T follicular helper cell (primary cell): ENCODE results near the gene SPOCK2.
"Not testable (repeated sequence)": the region's sequence is repeated elsewhere in the genome, so short reads cannot be mapped to it uniquely, and the experiment has no call there.

ENCODE experiments used
- DNase-seq: peaks from one replicate; pipeline ENCODE4 v3.0.0-alpha.2; 2020; ENCODE audit warnings: low read depth

The SPOCK2 gene

DNA sequence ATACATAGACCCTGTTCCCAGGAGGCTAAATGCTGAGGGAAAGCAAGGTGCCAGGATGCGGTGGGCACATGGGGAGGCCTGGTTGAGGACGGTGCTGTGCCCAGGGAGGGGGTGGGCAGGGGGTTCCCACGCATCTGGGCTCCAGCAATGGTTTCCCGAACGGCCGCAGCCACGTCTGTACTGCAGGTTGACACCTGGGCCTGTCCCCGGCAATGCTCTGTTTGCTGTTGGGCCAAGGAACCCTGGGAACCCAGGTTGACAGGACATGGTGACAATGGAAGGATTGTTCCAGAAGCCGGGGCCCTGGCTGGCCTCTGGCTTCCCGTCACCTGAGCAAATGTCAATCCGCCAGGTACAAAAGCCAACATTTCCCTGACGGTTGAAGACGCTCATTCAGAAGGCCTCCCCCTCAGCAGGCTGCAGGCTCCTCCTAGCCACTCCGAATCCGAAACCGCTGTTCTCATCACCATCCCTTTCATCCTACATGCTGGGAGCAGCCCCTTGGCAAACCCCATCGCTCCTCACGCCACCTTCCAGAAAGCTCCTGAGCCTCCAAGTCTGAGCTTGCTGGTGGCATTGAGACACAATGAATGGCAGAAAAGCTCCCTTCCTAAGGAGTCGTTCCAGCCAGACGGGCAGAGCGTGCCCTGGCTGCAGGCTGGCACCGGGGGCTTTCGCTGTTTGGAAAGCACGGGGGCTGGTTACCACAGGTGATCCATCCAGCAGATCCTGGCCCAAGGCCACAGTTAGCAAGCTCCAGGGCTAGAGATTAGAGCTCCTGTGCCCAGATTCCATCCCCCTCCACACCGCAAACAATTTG, 31.2 kb downstream of the SPOCK2 start:
- no peak for DNase-seq

DNA sequence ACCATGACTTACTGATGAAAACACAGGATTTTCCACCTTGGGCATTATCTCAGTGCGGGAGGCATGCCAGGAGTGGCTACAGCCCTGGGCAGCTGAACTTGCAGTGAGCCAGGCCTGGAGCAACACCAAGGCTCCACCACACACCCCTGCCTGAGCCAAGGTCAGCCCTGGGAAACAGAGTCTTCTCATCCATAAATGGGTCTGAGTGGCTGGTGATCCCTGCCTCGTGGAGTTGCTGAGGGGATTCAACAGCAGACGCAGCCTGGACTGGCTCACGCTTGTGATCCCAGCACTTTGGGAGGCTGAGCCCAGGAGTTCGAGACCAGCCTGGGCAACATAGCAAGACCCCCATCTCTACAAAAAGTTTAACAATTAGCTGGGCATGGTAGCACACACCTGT, 32.2 kb downstream of the SPOCK2 start:
- DNase-seq: no peak

DNA sequence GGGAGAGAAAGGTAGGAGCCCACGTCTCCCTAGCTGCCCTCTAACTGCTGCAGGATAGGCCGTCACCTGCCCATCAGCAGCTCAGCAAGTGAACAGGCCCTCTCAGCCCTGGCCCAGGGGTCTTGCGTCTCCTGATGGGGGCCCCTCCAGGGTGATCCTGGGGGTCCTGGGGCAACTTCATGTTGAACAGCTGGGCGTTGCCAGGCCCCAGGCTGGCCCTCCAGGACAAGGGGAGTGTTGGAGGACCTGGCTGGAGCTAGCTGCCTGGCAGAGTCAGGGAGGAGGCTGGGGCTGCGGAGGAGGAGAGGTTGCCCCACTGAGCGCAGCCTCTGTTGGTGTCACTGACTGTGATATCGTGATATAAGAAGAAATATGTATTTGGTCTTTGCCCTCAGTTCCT, 34.7 kb downstream of the SPOCK2 start:
- DNase-seq: no peak

DNA sequence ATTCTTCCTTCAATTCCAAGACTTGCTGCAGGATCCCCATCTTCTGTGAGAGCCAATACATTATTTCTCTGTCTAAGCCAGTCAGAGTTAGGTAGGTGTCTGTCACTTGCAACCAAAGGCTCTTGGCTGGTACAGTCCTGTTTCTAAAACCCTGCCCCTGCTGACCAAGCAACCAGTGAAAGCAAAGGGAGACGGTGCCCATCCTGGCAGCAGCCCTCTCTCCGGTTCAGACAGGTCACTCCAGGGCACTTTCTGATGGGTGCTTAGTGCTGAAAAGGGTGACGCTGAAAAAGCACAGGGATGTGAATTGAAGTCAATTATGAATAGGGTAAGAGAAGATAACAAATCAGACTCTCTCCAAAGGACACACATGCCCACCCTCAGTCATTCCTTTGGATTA, 37.5 kb downstream of the SPOCK2 start:
- DNase-seq: no peak

DNA sequence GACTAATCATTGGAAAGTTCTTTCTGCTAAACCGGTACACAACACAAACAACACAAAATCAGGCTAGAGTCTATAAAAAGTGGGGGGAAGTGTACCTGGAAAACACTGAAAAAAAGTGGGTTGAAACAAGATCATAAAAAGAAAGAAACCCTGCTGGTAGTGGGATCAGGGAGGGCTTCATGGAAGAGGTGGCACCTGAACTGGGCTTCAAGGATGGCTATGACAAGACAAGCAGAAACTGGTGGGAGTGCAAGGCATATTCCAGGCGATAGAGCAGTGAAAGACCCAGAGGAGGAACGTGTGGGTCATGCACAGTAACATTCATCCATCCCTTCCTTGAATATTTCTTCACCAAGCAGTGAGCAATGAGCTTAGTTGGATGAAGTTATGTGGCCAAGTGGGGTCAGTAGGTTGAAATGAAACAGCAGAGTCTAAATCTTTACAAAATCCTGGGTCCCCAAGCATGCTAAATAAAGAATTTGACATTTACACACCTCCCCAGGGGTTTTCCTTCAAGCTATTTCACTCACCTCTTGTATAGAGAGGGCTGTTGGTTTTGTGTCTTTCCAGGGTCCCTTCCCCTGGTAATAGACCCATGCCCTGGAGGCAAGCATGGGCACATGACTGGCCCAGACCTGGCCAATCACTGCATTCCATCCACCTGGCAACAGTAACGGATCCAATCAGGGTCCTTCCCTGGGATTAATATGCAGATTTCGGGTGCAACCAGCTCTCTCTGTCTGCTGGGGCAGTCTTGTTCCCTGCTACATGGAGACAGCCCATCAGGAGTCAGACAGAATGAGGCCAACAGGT, 38.2 kb downstream of the SPOCK2 start:
- DNase-seq: no peak

DNA sequence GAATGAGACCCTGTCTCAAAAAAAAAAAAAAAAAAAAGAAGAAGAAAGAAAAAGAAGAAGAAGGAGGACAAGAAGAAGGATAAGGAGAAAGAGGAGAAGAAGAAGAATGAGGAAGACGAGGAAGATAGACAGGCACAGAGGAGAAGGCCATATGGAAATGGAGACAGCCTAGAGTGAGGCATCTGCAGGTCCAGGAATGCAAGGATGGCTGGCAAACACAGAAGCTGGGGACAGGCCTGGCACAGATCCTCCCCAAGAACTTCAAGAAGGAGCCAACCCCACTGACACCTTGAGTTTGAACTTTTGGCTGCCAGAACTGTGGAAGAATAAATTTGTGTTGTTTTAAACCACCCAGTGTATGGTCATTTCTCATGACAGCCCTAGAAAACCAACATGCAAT, 38.9 kb downstream of the SPOCK2 start:
- no peak for DNase-seq

DNA sequence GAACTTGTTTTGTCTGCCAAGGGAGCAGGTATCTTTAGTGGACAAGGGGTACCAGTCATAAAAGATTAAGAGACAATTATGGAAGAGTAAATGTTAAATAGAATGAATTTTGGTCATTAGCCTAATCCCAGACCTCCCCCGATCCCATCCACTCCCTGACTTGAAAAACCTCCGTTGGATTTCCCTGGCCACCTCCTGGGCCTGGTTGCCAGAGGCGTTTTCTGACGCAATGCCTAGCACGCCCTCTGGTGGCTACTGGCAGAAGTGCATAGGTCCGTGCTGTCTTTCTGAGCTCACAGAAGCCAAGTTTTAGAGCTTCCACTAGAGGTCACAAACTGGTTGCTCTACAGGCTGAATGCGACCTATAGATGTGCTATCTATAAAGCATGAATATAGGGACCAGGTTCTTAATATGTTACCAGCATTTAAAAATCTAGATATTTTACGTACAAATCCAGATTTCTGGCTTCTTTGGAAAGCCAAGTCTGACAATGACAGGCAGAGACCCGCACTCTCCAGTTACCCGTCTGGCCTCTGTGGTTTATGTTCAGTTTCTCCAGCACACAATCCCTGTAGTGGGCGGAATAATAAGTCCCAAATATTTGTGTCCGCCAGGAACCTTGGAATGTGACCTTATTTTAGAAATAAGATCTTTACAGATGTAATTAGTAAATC, 39.8 kb downstream of the SPOCK2 start:
- peak; percentile 81 for DNase-seq

DNA sequence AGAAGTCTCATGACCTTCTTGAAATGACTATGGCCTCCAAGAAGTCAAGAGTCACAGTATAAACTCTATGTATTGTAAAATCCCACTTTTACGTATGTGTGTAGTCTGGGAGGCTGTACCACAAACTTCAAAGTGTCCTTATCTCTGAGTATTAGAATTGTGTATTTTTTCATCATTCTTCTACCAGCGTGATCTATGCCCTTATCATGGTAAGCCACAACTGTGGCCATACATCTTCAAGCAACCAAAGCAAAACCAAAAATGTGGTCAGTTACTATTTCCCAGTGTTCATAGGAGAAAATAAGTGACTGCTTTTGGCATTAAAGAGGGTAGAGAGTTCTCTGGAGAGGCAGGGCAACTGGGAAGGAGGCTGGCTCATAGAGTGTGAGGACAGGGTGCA, 42.8 kb downstream of the SPOCK2 start:
- DNase-seq: no peak

DNA sequence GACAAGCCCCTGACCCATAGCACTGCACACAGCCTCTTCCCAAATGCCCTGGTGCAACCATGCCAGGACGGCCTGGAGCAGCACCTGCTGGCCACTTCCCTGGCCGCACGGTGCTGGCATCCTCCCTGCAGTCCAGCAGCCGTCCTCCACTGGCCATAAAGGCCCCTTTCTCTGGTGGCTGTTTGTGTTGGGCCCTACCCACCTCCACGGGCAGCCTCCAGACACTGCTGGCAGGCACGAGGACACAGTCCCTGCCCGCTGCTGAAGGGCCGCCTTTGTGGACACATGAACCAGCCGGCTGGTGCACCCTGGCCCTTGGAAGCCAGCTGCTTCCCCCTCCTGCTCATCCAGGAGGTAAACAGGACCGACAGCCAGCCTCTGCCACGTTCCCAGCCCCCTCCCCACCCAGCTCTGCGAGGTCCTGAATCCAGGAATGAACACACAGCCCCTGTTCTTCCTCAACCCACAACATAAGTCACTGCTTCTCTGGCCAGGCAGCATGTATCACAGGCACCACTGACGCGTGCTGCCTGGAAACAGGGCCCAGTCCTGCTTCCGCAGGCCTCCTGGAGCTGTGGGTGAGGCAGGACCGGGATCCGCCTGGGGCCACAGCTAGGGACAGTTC, 43.8 kb downstream of the SPOCK2 start:
- no peak for DNase-seq

DNA sequence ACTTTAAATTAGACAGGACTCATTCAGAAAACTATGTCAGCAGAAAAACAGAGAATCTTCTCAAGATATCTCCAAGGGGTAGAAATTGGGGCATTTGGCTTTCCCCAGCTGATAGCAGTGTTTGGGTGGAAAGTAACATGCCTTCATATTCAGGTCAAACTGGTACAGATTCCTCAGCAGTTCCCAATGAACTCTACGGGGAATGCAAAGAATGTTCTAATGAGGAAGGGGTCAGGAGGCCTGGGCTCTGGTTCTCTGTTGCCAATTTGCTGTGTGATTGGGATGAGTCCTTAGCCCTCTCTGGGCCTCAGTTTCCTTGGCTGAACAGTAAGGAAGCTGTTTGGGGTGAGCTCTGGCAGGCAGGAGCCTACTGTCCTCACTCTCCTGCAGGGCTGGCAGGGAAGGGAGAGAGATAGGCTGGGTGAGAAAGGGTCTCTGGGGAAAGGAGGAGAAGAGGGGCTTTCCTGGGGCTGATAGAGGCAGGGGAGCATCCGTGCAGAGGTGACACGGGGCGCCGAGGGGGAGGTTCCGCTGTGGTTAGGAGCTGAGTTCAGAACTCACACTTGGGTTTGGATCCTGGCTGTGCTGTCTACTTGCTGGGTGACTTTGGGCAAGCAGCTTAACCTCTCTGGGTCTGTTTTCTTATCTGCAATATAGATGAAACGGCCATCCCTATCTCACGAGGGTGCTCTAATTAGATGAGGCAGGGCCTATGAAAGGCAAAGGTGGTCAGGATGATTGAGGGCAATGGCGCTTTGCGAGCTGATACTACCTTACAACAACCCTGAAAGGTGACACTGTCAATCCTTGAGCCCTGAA, 45.1 kb downstream of the SPOCK2 start:
- no peak for DNase-seq

DNA sequence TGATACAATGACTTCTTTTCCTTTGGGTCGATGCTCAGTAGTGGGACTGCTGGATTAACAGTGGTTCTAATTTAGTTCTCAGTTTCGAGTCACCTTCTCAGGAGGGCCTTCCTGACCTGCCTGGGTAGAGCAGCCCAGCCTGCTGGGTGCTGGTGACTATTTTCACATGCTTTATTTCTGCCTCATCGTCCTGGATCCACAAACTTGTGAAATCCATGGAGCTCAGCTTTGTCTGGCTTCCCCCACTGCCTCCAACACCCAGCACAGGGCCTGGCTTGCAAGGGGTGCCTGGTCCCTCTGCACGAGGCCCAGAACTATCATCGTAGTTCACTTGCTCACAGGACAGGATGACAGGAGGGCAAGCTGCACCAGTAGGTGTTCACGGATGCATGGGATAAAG, 46.9 kb downstream of the SPOCK2 start:
- no peak for DNase-seq

DNA sequence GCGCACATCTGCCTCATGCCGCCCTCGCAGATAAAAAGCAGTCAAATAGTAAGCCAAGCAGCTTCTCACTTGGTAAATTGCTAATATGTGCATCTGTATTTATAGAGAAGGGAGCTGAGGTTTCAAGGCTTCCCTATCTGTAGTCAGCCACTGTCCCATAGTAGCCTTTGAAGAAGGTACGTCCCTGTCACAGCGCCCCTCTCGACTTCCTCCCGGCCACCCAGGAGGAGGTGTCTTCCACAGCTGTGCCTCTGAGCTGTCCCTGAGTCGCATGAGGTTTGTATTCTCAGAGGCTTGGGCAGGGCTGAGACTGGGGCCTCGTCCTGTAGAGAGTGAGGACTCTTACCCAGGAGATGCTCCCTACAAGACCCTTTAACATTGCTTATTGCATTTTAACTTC, 49.0 kb downstream of the SPOCK2 start:
- DNase-seq: no peak

DNA sequence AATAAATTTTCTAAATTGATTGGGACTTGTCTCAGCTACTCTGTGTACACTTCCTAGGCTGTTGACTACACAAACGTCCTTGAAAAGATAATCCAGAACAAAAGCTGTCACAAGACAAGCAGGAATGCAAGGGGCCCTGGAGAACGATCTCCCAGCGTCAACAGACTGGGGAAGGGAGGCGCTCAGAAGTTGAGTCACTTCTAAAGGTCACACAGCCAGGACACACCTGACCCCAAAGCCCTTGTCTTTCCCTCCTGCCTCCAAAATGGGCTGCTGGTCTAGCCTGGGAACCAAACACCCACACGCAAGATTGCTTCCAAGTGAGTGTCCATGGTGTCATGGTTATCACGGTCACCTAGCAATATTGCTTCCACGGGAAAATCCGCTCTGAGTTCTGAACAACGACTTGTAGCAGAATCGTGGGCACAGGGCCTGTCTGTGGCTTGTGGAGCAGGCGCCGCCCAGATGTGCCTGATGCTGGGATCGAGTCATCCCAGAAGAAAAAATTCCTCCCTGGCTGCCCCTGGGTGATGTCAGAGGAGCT, 49.8 kb downstream of the SPOCK2 start:
- no peak for DNase-seq

DNA sequence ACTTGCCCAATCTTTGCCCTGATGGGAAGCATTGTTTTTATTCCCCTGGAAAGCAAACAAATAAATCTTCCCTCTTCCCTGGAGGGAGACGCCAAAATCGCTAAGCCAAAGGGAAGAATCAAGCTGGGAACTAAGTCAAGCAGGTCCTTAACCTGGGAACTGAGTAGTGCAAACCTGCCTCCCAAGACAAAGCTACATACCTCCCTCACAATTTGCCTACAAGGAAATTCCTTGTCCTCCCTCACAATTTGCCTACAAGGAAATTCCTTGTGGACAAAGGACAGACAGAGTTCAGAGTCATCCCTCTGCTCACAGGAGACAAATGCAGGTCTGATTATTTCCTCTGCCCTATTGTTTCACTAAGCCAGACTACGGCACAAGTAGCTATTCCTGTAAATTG, 50.5 kb downstream of the SPOCK2 start:
- DNase-seq: no peak

DNA sequence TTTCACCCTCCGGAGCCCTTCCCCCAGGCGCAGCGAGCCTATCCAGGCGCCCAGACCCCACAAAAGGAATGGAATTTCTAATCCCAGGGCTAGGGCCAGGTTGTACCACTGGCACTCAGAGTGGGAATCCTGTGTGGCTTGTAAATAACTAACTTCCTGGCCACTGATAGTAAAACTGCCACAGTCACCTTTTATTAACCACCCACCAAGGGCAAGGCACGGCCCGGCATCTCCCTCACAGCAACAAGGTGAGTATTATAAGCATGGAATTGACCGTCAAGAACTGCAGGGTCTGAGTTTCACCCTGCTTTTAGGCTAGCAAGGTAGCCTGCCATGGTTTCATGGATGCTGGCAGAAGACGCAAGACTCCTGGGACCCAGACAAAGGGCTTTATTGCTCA, 51.1 kb downstream of the SPOCK2 start:
- DNase-seq: no peak

DNA sequence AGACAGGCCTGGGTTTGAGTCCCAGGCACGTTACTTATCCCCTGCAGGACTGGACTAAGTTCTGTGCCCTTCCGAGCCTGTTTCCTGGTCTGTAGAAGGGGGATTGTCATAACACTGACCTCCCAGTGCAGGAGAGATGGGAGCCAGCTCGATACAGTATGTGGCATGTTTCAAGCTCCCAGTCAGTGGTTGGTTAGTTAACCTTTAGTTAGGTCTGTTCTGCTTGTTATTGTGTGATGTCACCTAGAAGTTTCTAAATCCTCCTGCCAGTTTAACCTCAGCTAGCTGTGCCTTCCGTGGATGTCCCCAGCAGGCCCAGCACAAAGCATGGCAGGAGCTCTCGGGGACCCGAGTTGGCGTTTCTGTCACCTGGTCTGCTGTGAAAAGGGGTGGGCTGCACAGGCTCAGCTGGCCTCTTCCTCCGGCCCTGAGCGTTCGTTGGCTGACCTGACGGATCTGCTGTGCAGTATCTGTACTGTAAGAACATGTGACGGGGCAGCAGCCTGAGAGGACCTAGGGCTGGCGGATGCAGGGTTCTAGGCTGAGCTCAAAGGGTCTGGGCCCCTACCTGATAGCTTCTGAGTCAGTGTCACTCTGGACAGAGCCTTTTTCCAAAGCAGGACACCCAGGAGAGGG, 53.0 kb downstream of the SPOCK2 start:
- no peak for DNase-seq

DNA sequence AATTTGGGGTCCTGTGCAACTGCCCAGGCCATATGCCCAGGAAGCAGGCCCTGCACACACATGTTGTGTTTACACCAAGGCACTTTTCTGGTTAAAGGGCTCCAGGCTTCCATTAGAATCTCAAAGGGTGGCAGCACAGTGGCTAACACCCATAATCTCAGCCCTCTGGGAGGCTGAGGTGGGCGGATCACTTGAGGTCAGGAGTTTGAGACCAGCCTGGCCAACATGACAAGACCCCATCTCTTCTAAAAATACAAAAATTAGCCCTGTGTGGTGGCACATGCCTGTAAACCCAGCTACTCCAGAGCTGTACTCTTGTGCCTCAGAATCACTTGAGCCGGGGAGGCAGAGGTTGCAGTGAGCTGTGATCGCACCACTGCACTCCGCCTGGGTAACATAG, 53.6 kb downstream of the SPOCK2 start:
- no peak for DNase-seq

DNA sequence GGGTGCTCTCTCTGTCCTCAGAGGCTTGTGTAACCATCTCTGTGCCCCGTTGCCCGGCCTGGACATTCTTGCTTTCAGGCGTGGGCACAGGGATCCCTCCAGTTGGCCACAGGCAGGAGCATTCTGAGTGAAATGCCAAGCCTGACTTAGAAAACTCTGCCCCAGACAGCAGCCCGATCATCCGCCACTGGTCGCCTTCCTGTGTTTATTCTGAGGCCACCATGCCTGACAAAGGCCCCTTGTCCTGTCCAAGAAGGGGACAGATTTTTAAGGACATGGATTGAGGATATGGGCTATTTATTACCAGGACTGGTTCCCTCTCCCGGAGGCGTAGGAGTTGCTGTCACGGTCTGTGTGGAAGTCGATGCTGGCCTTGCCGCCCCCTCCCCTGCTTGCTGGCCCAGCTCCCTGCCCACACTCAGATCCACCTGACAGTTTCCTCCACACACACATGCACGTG, 54.3 kb downstream of the SPOCK2 start:
- DNase-seq: no peak

DNA sequence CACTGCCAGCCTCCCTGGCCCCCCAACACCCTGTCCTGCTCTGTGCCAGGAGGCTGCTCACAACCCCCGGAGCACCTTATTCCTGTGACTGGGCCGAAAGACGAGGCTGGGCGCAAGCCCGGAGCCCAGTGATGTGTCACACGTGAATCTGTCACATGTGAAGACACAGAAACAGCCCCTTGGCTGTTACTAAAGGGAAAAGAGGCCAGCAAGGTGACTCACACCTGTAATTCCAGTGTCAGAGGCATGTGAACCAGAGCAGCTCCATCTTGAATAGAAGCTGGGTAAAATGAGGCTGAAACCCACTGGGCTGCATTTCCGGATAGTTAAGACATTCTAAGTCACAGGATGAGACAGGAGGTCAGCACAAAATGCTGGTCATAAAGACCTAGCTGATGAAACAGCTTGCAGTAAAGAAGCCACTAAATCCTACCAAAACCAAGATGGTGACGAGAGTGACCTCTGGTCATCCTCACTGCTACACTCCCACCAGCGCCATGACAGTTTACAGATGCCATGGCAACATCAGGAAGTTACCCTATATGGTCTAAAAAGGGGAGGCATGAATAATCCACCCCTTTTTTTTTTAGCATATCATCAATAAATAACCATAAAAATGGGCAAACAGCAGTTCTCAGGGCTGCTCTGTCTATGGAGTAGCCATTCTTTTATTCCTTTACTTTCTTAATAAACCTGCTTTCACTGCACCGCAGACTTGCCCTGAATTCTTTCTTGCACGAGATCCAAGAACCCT, 55.8 kb downstream of the SPOCK2 start:
- DNase-seq: not testable (repeated sequence)

DNA sequence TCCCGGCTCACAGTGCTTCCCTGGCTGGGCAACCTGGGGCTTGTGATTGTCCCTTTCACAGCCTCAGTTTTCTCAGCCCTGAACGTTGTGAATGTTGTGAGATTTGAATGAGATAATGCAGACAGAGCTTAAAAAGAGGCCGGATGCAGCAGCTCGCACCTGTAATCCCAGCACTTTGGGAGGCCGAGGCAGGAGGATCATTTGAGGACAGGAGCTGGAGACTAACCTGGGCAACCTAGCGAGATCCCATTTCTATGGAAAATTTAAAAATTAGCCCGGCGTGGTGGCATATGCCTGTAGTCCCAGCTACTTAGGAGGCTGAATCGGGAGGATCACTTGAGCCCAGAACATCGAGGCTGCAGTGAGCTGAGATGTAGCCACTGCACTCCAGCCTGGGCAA, 56.6 kb downstream of the SPOCK2 start:
- no peak for DNase-seq
